Adrenal gland (tissue), 12 donors: ENCODE data around the gene RNF112. TPM values are rescaled to one million over a fixed set of nuclear protein-coding genes. Genes with fewer than 3 reads are reported as not detected.

Source experiments
- DNase-seq, 7 donors: peaks; one replicate each; pipeline ENCODE4 v3.0.0-alpha.2; 2019 to 2020
- H3K27ac ChIP-seq, 5 donors: fragments of 200-600 bp; sonication (generic) in 4 of 5; 1 replicate in 3 of 5; 2 replicates in 2 of 5; pipeline versions ENCODE4 v1.5.1 to v1.8.0; 2016 to 2020; ENCODE audit warnings: mild to moderate bottlenecking in 1 of 5
- H3K27me3 ChIP-seq: fragments of 200-600 bp; 2 replicates; pipeline ENCODE4 v1.8.0; 2021
- H3K36me3 ChIP-seq, 2 donors: fragments of 200-600 bp; replicated peaks in 1 of 2; 1 replicate in 1 of 2; 2 replicates in 1 of 2; pipeline versions ENCODE4 v1.5.1 to v1.8.0; 2018 to 2022
- H3K4me1 ChIP-seq, 2 donors: fragments of 200-600 bp; replicated peaks in 1 of 2; 1 replicate in 1 of 2; 2 replicates in 1 of 2; pipeline versions ENCODE4 v1.5.1 to v1.8.0; 2018 to 2021
- H3K4me3 ChIP-seq, 4 donors: fragments of 200-600 bp; sonication (generic) in 3 of 4; one replicate each; pipeline ENCODE4 v1.5.1; 2016 to 2018
- H3K9me3 ChIP-seq, 3 donors: fragments of 200-600 bp; sonication (generic) in 1 of 3; replicated peaks in 1 of 3; 1 replicate in 2 of 3; 2 replicates in 1 of 3; pipeline versions ENCODE4 v1.5.1 to v1.8.0; 2016 to 2021
- POLR2A ChIP-seq, 2 donors: fragments of 450-650 bp; IDR thresholded peaks; one replicate each; pipeline ENCODE4 v1.6.1; 2017; ENCODE audit warnings: antibody characterized with exemption in 2 of 2, mild to moderate bottlenecking in 2 of 2, moderate library complexity in 1 of 2
- WGBS, 4 donors: extraction: QIAGEN DNeasy Blood & Tissue Kit in 2 of 4; methylation state at CpG; one replicate each; pipeline versions ENCODE4 v1.1.5 to v1.1.7; 2013 to 2017; 5-methylcytosine and 5-hydroxymethylcytosine counted together
- intact Hi-C, 2 donors: fragments of 100-400 bp; cut with DNase I; formaldehyde crosslinking; loops; one replicate each; pipeline versions ENCODE4 v1.14.1 to v1.15.0; 2022 to 2023
- polyA plus RNA-seq, 3 donors: library from polyadenylated mRNA; stranded (reverse); fragments of 200-250 nt in 2 of 3; fragments of 350-450 nt in 1 of 3; fragmentation: Illumina TruSeq in 1 of 3; extraction: RNeasy Lipid Tissue Mini Kit (QIAGEN cat#74804) in 1 of 3; gene quantifications; one replicate each; pipeline ENCODE4 v1.2.3, GENCODE V29; 2013 to 2014
- total RNA-seq, 9 donors: library from RNA; depleted of rRNA in 4 of 9; stranded (reverse); fragments of >200 nt in 4 of 9; fragments of 120-200 nt in 1 of 9; fragmentation: NEBNext Ultra II Directional in 1 of 9; extraction: Animal tissue kit (Norgen Biotek cat#: 25700) in 1 of 9; gene quantifications; one replicate each; pipeline versions ENCODE4 v1.1.0 to v1.2.4, GENCODE V29; 2013 to 2023
- TF ChIP-seq, protein P1 (sequence below), 6 experiments: fragments of 450-650 bp in 4 of 6; fragments of 200-600 bp in 2 of 6; sonication (generic) in 1 of 6; IDR thresholded peaks; 1 replicate in 5 of 6; 2 replicates in 1 of 6; pipeline versions ENCODE4 v1.5.1 to v1.8.0; 2016 to 2021; ENCODE audit warnings: antibody characterized with exemption in 6 of 6, mild to moderate bottlenecking in 2 of 6, moderate library complexity in 1 of 6
- donor health status: healthy with polysubstance abuse.
- donor health status: Bipolar disorder and iron deficiency.
- donor health status: DM: yes; HTN: yes; CAD: no.
- donor health status: DM: no; HTN: no; CAD: no.
- donor health status: DM: no; HTN: no; CAD: no.
- donor health status: DM: yes; HTN: yes; CAD: no.

The RNF112 gene
- total and polyA plus RNA-seq, 12 donors = 0.88 to 35.6 (median 2.3) TPM; not detected in 1

DNA sequence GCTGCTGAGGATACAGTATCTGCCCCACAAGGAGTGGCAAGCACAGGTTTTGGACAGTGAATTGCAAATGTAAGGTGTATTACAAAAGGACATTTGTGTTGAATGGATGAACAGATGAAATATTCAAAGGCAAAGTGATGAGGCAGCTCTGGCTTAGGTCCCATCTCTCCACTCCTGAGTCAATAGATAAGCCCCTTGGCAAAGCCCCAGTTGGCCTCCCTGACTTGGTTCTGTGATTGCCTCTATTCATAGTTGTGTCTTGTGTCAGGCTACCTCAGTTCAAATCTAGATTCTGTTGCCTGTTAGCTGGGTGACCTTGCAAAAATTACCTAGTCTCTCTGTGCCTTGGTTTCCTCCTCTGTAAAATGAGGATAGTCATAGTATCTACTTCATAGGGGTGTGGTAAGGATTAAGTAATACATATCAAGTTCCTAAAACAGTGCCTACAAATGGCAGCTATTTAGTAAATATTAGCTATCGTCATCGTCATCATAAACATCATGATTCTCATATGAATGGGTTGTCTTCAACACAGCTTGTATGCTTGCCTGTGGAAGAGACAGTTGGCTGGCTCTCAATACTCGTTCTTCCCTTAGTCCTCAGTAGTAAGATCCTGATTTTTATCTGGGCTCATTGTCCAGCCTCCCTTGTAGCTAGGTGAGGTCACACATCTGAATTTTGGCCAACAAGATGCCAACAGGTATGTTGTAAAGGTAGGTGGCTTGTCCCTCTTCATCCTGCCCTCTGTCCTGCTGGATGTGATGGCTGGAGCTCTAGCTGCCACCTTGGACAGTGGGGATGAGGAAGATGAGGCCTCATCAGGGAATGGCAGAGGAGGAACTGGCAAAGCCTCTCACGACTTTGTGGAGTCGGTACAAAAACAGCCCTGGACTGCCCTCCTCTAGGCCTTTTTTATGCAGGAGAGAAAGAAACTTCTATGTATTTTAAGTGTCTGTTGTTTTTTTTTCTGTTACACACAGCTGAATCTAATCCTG is 21.9 kb upstream of the RNF112 start:
- peaks cover 0 to 5% of the 10 kb centered on the region in 2 donors for H3K36me3 ChIP-seq
- intact Hi-C loops = no loop called here
- TF ChIP-seq, protein P1, sequence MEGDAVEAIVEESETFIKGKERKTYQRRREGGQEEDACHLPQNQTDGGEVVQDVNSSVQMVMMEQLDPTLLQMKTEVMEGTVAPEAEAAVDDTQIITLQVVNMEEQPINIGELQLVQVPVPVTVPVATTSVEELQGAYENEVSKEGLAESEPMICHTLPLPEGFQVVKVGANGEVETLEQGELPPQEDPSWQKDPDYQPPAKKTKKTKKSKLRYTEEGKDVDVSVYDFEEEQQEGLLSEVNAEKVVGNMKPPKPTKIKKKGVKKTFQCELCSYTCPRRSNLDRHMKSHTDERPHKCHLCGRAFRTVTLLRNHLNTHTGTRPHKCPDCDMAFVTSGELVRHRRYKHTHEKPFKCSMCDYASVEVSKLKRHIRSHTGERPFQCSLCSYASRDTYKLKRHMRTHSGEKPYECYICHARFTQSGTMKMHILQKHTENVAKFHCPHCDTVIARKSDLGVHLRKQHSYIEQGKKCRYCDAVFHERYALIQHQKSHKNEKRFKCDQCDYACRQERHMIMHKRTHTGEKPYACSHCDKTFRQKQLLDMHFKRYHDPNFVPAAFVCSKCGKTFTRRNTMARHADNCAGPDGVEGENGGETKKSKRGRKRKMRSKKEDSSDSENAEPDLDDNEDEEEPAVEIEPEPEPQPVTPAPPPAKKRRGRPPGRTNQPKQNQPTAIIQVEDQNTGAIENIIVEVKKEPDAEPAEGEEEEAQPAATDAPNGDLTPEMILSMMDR (IDR thresholded peaks at IDR 0.05) = no peak
- TF ChIP-seq POLR2A (IDR thresholded peaks at IDR 0.05) = no peak
- DNase-seq = peak; percentile 77 to 98 (median 95)
- peak overlapping the region; percentile 40 to 96 (median 73) for H3K27ac ChIP-seq
- no peak overlapping the region for H3K4me3 ChIP-seq
- H3K4me1 ChIP-seq = peaks cover 38 to 60% of the 10 kb centered on the region in 2 donors
- H3K9me3 ChIP-seq = no peaks in the 10 kb centered on the region
- WGBS, 4 donors = 71 to 81% (median 77%) methylated on average over 5 of the region's 5 CpGs
- no peaks in the 10 kb centered on the region for H3K27me3 ChIP-seq

DNA sequence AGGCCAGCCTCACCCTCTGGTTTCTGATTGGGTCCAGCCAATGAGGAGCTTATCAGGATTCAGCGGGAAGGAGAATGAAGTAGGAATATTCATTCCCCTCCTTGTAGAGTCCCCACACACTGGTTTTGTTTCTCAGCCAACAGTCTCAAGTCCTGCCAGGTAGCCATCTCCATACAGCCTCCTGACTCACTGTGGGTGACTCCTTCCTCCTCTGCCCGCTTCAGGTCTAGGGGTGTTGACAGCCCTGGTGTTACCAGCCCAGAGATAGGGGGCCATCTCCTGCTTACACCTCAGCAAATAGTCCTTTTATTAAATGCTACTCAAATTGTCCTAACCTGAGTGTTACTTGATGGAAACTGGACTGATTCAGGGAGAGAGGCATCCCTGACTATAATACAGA is 20.1 kb upstream of the RNF112 start:
- Histone ChIP-seq H3K9me3 (no peaks in the 10 kb centered on the region), H3K27ac (no peak overlapping the region), H3K4me3 (no peak overlapping the region), H3K27me3 (no peaks in the 10 kb centered on the region), H3K36me3 (no peaks in the 10 kb centered on the region), H3K4me1 (peaks cover 35 to 41% of the 10 kb centered on the region in 2 donors)
- peak in 2 of 7 donors; percentile 5 to 12 for DNase-seq
- no peak for TF ChIP-seq POLR2A (IDR thresholded peaks at IDR 0.05)
- TF ChIP-seq, protein P1 (IDR thresholded peaks at IDR 0.05) = no peak
- WGBS, 4 donors = 90 to 97% (median 94%) methylated on average over 2 of the region's 2 CpGs
- intact Hi-C loops = no loop called here

DNA sequence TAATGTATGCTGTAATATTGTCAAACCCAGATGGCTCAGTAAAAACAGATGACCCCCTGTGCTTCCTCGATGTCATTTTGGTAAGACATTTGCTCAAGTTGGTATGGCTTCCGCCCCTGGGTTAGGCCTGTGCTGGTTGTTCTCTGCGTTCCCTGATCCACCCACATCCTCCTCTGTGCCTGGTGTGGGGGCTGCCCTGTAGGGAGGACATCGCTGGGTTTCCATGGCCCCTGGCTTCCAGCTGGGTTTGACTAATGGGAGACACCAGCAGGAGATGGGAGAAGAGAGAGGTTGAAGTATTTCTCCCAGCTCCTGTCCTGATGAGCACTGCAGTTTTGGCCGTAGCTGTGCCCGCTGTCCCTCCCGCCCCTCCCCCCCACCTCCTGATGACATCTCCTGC is 19.6 kb upstream of the RNF112 start:
- DNase-seq = peak in 1 of 7 donors; percentile 4
- no peak overlapping the region for H3K27ac ChIP-seq
- H3K4me1 ChIP-seq = peaks cover 30 to 36% of the 10 kb centered on the region in 2 donors
- H3K9me3 ChIP-seq = no peaks in the 10 kb centered on the region
- no peaks in the 10 kb centered on the region for H3K36me3 ChIP-seq
- intact Hi-C loops = no loop called here
- H3K27me3 ChIP-seq = no peaks in the 10 kb centered on the region
- WGBS, 4 donors = 74 to 90% (median 87%) methylated on average over 6 to 7 of the region's 7 CpGs
- no peak overlapping the region for H3K4me3 ChIP-seq
- no peak for TF ChIP-seq POLR2A (IDR thresholded peaks at IDR 0.05)
- TF ChIP-seq, protein P1 (IDR thresholded peaks at IDR 0.05) = no peak

DNA sequence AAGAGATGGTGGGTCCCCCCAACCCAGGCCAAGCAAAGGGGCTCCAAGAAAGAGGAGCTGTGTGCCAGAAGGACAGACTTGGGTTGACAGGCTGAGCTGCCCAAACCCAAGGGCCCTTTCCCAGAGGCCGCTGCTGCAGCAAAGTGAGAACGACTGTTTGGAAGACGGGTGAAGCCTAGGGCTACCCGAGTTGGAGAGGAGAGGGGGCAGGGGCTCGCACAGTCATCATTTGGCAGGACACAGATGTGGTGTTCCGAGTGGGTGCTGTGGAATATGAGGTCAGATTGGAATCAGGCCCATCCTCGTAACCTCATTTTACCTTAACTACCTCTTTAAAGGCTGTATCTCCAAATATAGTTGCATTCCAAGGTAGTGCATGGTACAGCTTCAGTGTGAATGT is 18.7 kb upstream of the RNF112 start:
- Histone ChIP-seq H3K4me3 (no peak overlapping the region), H3K36me3 (no peaks in the 10 kb centered on the region), H3K9me3 (no peaks in the 10 kb centered on the region), H3K4me1 (peaks cover 21 to 28% of the 10 kb centered on the region in 2 donors), H3K27me3 (no peaks in the 10 kb centered on the region), H3K27ac (no peak overlapping the region)
- DNase-seq = peak in 2 of 7 donors; percentile 5 to 6
- 82 to 88% (median 86%) methylated on average over 6 to 7 of the region's 7 CpGs for WGBS, 4 donors
- TF ChIP-seq POLR2A (IDR thresholded peaks at IDR 0.05) = no peak
- TF ChIP-seq, protein P1 (IDR thresholded peaks at IDR 0.05) = no peak
- intact Hi-C loops = no loop called here
